GM18867 (cell line): ENCODE measurements around the gene AHDC1.

Experiments used
- ATAC-seq: cut with Tn5 transposase; IDR thresholded peaks from one replicate; pipeline ENCODE4 v1.9.1; 2021; ENCODE audit warnings: mild to moderate bottlenecking, moderate library complexity; ENCODE audit not compliant: unreplicated experiment

Gene AHDC1

GRCh38 chr1:27615346-27616192 lies 11.6 kb upstream of the AHDC1 start:
- ATAC-seq = no peak

GRCh38 chr1:27614625-27615344 lies 10.8 kb upstream of the AHDC1 start:
- ATAC-seq = no peak

- ATAC-seq = no peak
These were observed 10.2 kb upstream of the AHDC1 start for GRCh38 chr1:27614043-27614624.

GRCh38 chr1:27612718-27613117 lies 8.8 kb upstream of the AHDC1 start:
- no peak for ATAC-seq

DNA sequence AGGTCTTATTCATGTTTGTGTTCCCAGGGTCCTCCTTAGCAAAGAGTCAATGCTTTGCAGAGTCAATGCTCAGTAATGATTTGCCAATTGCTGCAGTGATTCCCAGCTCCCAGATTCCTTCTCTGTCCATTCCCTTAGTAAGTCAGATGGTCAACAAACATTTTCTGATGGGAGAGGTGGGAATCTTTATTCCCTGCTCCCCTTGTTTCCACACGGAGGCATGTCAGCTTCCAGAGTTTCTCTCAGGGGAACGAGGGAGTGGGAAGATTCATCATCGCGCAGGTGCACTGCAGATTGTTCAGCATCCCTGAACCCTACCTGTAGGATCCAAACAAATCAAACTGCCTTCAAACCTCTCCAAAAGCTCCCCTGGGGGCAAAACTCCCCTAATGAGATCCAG lies 7.5 kb upstream of the AHDC1 start:
- no peak for ATAC-seq

GRCh38 chr1:27609618-27610240 lies 5.8 kb upstream of the AHDC1 start:
- no peak for ATAC-seq

DNA sequence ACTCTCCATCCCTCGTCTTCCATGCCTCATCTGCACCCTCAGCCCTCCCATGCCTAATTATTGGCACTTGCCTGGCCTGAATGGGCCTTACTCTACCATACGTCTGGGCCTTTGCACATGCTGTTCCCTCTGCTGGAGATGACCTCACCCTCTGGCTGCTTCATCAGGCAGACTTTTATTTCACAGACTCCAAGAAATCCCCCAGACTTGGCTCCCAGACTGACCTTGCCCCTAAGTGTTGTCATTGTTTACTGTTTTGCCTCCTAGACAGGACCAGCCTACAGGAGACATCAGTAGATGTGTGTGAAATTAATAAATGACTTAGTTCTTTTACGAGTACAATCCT lies 5.2 kb upstream of the AHDC1 start:
- ATAC-seq = no peak

DNA sequence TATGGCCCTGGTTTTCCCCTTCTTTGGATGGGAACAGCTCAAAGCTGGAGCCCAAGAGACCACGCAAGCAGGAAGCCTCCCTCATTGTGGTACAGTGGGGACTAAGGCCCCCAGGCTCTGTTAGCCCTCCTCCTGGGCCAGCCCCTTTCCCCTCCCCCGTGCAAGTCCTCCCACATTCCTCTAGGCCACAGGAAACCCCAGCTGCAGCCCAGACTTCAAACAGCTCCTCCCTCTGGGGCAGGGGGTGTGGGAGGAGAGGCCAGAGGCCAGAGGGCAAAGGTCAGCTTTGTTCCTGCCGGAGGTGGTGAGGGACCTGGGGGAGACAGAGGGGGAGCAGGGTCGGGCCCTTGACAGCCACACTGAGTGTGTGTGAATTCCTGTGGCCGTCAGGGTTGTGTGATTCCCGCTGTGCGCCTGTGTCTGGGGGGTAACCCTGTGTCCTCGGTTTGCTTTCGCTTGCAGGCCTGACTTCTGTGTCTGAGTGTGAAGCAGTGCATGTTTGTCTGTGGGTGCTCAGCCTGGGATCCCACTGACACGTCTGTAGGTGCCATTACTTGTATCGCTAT lies 3.4 kb upstream of the AHDC1 start:
- no peak for ATAC-seq

DNA sequence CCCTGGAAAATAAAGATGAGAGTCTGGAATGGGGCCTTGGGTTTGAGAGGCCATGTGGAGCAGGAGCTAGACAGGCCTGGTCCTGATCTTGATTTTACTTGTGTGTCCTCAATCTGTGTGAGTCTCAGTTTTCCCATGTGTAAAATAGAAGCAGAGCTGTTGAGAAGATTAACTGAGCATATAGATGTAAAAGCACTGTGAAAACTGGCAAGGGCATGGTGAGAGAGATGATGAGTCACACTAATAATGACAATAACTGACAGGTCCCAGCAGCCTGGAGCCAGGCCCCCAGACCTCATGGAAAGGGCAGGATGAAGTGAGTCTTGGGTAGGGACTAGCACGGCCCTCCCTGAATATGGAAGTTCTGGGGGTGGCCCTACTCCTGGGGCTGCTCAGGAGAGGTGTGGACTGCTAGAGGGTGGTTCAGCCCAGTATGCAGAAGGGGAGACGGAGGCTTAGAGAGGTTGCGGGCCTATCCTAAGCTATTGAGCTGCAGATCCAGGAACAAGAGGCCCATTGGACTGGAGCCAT lies 2.8 kb upstream of the AHDC1 start:
- ATAC-seq = no peak

GRCh38 chr1:27605796-27606707 lies 2.1 kb upstream of the AHDC1 start:
- no peak for ATAC-seq

DNA sequence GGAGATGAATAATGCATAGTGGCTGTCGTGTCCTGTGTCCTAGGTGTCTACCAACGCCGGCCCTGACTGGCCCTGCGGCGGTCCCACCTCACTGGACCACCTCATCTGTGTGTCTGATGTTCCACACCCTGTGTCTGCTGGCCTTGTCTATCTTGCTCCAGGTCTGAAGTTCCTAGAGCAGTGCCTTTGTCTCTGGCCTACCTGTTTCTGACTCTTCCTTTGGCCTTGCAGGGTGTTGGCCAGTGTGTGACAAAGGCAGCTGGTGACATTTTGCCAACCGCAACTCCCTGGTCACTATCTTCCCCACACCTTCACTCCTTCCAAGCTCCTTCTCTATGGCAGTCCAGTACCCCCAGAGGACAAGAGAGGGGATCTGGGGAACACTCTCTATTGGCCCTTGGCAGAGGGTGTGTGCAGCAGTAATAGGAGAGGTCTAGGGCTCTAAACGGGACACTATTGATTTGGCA lies 1.4 kb upstream of the AHDC1 start:
- ATAC-seq = no peak

DNA sequence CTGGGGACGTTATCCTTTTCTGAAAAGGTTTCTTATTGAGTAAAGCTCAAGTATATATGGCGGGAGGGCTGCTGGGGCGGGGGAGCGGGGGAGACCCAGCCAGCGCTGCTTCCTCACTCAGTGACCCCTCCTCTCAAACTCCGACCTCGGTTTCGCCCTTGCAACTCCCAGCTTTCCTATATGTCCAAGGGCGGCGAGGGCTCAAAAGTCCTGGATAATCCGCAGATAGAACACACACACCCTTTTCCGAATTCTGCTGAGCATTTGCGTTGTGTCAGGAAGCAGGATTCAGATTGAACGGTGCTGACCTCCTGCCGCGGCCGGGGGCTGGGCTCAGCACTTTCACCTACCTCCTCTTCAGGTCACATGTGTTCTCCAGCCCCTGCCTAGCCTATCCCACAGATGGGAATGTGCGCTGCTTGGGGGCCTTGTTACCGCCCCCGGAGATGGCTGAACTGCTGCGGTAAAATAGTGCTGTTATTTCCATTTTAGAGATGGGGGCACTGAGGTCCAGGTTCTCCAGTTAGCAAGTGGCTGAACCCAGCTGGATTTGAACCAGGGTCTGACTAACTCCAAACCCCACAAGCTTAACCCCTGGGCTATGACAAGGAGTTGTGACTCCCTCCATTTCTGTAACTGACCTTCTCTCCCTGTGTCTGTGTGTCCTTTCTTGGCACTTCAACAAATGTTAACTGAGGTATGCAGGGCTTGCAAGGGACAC lies 795 bp upstream of the AHDC1 start:
- ATAC-seq = no peak

- ATAC-seq = no peak
These were observed 649 bp downstream of the AHDC1 start for GRCh38 chr1:27603309-27603680.

GRCh38 chr1:27602462-27603308 lies 1.3 kb downstream of the AHDC1 start:
- no peak for ATAC-seq

DNA sequence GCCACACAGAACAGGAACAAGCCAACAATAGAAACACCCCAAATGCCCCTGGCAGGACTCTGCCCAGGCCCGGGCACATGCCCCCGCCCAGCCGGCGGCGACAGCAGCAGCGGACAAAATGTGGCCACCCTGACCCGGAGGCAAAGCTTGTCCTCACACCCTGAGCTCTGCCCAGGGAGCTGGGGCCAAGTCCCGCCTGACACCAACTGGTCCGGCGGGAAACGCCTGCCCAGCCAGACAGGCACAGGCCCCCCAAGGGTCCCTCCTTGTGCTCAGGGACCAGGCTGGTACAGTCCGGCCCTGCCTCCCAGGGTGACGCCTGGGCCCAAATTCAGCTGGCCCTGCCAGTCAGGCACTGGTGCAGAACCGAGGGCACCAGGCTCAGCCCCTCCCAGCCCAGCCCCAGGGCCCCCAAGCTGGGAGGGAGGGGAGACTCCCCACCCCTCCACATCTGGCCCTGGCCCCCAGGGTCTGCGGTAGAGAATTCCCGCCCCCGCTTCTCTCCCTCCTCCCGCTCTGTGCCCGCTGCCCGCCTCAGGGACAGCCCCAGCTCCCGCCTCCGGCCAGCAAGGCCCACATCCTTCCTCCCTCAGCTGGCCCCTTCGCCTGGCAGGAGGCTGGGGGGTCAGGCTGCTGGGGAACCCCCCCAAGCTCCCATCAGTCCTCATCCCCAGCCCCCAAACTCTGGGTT lies 2.0 kb downstream of the AHDC1 start:
- ATAC-seq = no peak

- no peak for ATAC-seq
These were observed 2.6 kb downstream of the AHDC1 start for GRCh38 chr1:27601321-27601770.

DNA sequence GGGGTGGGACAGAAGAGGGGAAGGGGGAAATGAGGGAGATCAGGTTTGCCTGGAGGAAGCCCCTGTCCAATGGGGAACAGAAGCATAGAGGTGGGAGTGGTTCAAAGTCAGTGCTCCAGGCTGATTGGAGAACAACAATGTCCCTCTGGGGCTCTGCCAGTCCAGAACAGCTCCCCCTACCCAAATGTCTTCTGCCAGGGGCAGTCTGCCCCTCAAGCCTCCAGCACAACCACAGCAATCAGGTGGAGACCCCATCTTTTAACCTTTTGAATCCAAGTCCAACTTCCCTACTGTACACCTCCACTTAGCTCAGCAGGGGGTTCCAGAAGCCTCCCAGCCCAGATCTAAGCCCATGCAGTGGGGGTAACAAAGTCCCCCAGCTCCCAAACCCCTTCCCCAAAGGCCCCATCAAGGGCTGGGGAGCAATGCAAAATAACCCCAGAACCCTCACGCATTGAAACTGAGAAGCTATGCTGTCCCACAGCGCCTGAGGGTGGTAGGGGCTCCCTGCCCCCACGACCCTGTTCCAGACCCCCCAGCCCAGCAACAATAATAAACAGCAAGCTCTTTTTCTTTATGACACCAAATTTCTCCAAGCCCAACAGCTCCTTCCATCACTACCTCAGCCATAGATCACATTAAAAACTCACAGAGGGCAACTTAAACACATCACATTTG lies 3.3 kb downstream of the AHDC1 start:
- ATAC-seq = no peak
